Gastrocnemius medialis (tissue), 4 donors: ENCODE data around the gene TSPAN16. TPM values are rescaled to one million over a fixed set of nuclear protein-coding genes. Genes with fewer than 3 reads are reported as not detected.
A peak's percentile ranks its signal among the peaks of the same experiment; 100 is the strongest.

Experiments used
- ATAC-seq, 2 donors: fragments of 150-250 bp; one replicate each; pipeline ENCODE4 v1.9.1; 2016
- DNase-seq, 2 donors: peaks; one replicate each; pipeline ENCODE4 v3.0.0-alpha.2; 2019
- H3K27ac ChIP-seq, 4 donors: fragments of 200-600 bp; sonication (generic); 1 replicate in 1 of 4; 2 replicates in 3 of 4; pipeline ENCODE4 v1.5.1; 2016 to 2018; ENCODE audit warnings: mild to moderate bottlenecking in 2 of 4, moderate library complexity in 1 of 4
- H3K27me3 ChIP-seq, 3 donors: fragments of 200-600 bp; sonication (generic) in 2 of 3; 1 replicate in 1 of 3; 2 replicates in 2 of 3; pipeline versions ENCODE4 v1.5.1 to v1.6.0; 2016 to 2019; ENCODE audit warnings: mild to moderate bottlenecking in 1 of 3, moderate library complexity in 1 of 3
- H3K36me3 ChIP-seq, 2 donors: fragments of 200-600 bp; sonication (generic) in 1 of 2; one replicate each; pipeline ENCODE4 v1.5.1; 2017 to 2018
- H3K4me1 ChIP-seq, 2 donors: fragments of 200-600 bp; sonication (generic) in 1 of 2; one replicate each; pipeline ENCODE4 v1.5.1; 2016 to 2017; ENCODE audit warnings: mild to moderate bottlenecking in 2 of 2
- H3K4me3 ChIP-seq, 4 donors: fragments of 200-600 bp; sonication (generic) in 3 of 4; 1 replicate in 1 of 4; 2 replicates in 3 of 4; pipeline ENCODE4 v1.5.1; 2016 to 2019; ENCODE audit warnings: mild to moderate bottlenecking in 2 of 4
- H3K9me3 ChIP-seq, 3 donors: fragments of 200-600 bp; sonication (generic) in 2 of 3; 1 replicate in 1 of 3; 2 replicates in 2 of 3; pipeline ENCODE4 v1.5.1; 2016 to 2019
- POLR2A ChIP-seq, 2 donors: fragments of 450-650 bp; IDR thresholded peaks; one replicate each; pipeline ENCODE4 v1.6.1; 2017; ENCODE audit warnings: antibody characterized with exemption in 2 of 2, mild to moderate bottlenecking in 2 of 2, moderate library complexity in 2 of 2
- in situ Hi-C, 4 donors: fragments of 200-750 bp; cut with MboI; loops; one replicate each; pipeline versions ENCODE4 v1.15.0 to v1.8.0; 2017; ENCODE audit warnings: low sequenced_read_pairs in 4 of 4
- intact Hi-C: fragments of 100-400 bp; cut with DNase I; formaldehyde crosslinking; loops from one replicate; pipeline ENCODE4 v1.15.1; 2023; ENCODE audit warnings: low total_unique reads
- total RNA-seq, 4 donors: library from RNA; depleted of rRNA; stranded (reverse); fragments of >200 nt; gene quantifications; one replicate each; pipeline versions ENCODE4 v1.1.0 to v1.2.3, GENCODE V29; 2016
- TF ChIP-seq, protein P1 (sequence below), 5 experiments: fragments of 450-650 bp in 3 of 5; fragments of 200-600 bp in 2 of 5; sonication (generic) in 2 of 5; IDR thresholded peaks in 4 of 5; conservative IDR thresholded peaks in 1 of 5; 1 replicate in 4 of 5; 2 replicates in 1 of 5; pipeline ENCODE4 v1.5.1; 2016 to 2019; ENCODE audit warnings: antibody characterized with exemption in 5 of 5, mild to moderate bottlenecking in 3 of 5, moderate library complexity in 3 of 5

TSPAN16 gene
- total RNA-seq, 4 donors from 2014 or later = not detected

DNA sequence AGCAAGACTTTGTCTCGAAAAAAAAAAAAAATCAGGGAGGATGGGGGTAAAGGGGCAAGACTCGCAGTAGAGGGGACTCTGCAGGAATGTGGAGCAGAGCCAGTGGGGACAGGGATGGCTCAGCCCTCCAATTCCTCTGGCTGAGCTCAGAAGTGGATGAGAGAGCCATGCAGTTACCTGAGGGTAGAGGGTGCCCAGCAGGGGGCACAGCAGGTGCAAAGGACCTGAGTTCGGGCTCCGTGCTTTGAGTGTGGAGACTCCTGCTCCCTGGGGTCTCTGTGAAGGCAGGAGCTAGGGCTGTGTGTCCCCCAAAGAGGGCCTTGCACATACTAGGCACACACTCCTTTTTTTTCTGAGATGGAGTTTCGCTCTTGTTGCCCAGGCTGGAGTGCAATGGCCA, 41.3 kb upstream of the TSPAN16 start:
- Histone ChIP-seq H3K27ac (peak overlapping the region; percentile 66 to 78 (median 76)), H3K36me3 (peaks cover 0 to 8% of the 10 kb centered on the region in 2 donors), H3K4me3 (no peak overlapping the region), H3K4me1 (peaks cover 3 to 4% of the 10 kb centered on the region in 2 donors), H3K27me3 (no peaks in the 10 kb centered on the region), H3K9me3 (no peaks in the 10 kb centered on the region)
- TF ChIP-seq, protein P1, sequence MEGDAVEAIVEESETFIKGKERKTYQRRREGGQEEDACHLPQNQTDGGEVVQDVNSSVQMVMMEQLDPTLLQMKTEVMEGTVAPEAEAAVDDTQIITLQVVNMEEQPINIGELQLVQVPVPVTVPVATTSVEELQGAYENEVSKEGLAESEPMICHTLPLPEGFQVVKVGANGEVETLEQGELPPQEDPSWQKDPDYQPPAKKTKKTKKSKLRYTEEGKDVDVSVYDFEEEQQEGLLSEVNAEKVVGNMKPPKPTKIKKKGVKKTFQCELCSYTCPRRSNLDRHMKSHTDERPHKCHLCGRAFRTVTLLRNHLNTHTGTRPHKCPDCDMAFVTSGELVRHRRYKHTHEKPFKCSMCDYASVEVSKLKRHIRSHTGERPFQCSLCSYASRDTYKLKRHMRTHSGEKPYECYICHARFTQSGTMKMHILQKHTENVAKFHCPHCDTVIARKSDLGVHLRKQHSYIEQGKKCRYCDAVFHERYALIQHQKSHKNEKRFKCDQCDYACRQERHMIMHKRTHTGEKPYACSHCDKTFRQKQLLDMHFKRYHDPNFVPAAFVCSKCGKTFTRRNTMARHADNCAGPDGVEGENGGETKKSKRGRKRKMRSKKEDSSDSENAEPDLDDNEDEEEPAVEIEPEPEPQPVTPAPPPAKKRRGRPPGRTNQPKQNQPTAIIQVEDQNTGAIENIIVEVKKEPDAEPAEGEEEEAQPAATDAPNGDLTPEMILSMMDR (IDR thresholded peaks at IDR 0.05 in 4 of 5, conservative IDR thresholded peaks at IDR 0.05 in 1 of 5) = no peak
- no peak for TF ChIP-seq POLR2A (IDR thresholded peaks at IDR 0.05)
- DNase-seq (no peak), ATAC-seq (no peak)
- intact Hi-C loops = no loop called here
- in situ Hi-C loops = no loop called here

DNA sequence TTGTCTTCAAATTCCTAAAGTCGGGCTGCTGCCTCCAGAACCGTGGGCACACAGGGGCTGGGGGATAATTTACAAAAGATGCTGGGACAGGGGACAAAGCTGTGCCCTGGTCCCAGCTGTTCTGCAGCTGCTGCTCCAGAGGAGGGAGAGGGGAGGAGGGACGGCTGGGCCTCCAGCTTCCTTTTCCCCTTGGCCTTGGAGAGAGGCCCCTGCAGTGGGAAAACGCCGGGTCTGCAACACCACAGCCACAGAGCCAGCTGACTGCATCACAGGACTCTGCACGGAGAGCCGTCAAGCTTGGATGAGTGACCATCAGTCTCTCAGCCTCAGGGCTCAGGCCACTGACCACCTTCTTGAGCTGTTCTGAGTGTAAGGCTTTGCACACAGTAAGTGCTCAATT, 39.8 kb upstream of the TSPAN16 start:
- peaks cover 3 to 4% of the 10 kb centered on the region in 2 donors for H3K4me1 ChIP-seq
- intact Hi-C loops = no loop called here

DNA sequence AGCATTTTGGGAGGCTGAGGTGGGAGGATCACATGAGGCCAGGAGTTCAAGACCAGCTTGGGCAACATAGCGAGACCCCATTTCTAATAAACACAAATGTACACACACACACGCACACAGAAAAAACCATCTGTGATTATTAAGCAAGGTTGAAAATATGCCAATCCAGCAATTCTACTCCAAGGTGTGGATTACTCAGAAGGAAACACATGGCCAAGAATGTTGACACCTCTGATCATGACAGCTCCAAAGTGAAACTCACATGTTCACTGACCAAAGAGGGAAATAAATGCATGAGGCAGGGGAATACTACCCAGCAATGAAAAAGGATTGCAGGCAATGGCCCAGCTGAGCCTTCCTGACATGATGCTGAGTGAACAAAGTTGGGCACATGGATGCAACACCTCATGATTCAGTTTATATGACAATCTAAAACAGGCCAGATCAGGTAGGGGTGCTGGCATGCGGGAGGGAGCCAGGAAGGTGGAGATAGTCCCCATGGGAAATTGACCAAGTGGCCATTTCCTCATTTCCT, 38.0 kb upstream of the TSPAN16 start:
- Histone ChIP-seq H3K9me3 (no peaks in the 10 kb centered on the region), H3K27ac (peak overlapping the region in 2 of 4 donors; percentile 31 to 35), H3K27me3 (peaks cover 3 to 12% (median 11%) of the 10 kb centered on the region in 3 donors), H3K4me1 (peaks cover 0 to 3% of the 10 kb centered on the region in 2 donors), H3K36me3 (no peaks in the 10 kb centered on the region), H3K4me3 (no peak overlapping the region)
- DNase-seq (no peak), ATAC-seq (no peak)
- no peak for TF ChIP-seq POLR2A (IDR thresholded peaks at IDR 0.05)
- TF ChIP-seq, protein P1 (IDR thresholded peaks at IDR 0.05 in 4 of 5, conservative IDR thresholded peaks at IDR 0.05 in 1 of 5) = no peak
- intact Hi-C loops (no loop called here), in situ Hi-C loops (no loop called here)

More for the DNA sequence above, 39.8 kb upstream of the TSPAN16 start:
- TF ChIP-seq POLR2A (IDR thresholded peaks at IDR 0.05) = no peak
- TF ChIP-seq, protein P1 (IDR thresholded peaks at IDR 0.05 in 4 of 5, conservative IDR thresholded peaks at IDR 0.05 in 1 of 5) = no peak
- ATAC-seq = peak in 1 of 2 donors; percentile 11
- DNase-seq = no peak
- Histone ChIP-seq H3K27me3 (no peaks in the 10 kb centered on the region), H3K27ac (peak overlapping the region; percentile 5 to 77 (median 38)), H3K36me3 (no peaks in the 10 kb centered on the region), H3K9me3 (no peaks in the 10 kb centered on the region), H3K4me3 (no peak overlapping the region)
- in situ Hi-C loops = no loop called here

DNA sequence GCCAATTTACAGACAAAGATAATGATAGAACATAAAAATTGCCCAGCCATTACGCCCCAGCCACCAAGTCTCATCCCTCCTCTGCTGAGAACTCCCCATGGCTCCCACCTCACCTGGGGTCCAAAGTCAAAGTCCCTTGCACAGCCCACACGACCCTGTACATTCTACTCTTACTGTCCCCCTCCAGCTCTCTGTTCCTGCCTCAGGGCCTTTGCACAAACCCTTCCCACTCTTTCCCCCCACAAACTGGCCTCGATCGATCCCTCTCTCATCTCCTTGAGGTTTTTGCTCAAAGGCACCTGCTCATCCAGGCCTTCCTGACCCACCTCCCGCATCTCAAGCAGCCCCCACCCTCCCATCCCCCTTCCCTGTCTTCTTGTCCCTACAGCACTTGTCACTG, 35.0 kb upstream of the TSPAN16 start:
- DNase-seq (no peak), ATAC-seq (no peak)
- TF ChIP-seq, protein P1 (IDR thresholded peaks at IDR 0.05 in 4 of 5, conservative IDR thresholded peaks at IDR 0.05 in 1 of 5) = no peak
- no peak for TF ChIP-seq POLR2A (IDR thresholded peaks at IDR 0.05)
- H3K27me3 ChIP-seq = peaks cover 11 to 20% (median 20%) of the 10 kb centered on the region in 3 donors
- no peaks in the 10 kb centered on the region for H3K4me1 ChIP-seq
- in situ Hi-C loops = no loop called here
- peak overlapping the region in 3 of 4 donors; percentile 67 to 79 (median 74) for H3K4me3 ChIP-seq
- H3K9me3 ChIP-seq = no peaks in the 10 kb centered on the region
- no peaks in the 10 kb centered on the region for H3K36me3 ChIP-seq
- H3K27ac ChIP-seq = peak overlapping the region; percentile 78 to 88 (median 82)
- intact Hi-C loops = no loop called here
